ENCODE measurements around the gene SLAMF1.
"Not testable (repeated sequence)": the region's sequence is repeated elsewhere in the genome, so short reads cannot be mapped to it uniquely, and the experiment has no call there.

SLAMF1 gene, protein sequence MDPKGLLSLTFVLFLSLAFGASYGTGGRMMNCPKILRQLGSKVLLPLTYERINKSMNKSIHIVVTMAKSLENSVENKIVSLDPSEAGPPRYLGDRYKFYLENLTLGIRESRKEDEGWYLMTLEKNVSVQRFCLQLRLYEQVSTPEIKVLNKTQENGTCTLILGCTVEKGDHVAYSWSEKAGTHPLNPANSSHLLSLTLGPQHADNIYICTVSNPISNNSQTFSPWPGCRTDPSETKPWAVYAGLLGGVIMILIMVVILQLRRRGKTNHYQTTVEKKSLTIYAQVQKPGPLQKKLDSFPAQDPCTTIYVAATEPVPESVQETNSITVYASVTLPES

GRCh38 chr1:160646711-160647328, at the start of gene SLAMF1:
SLAMF1 (minus strand) TSS chr1:160647044; CDS start chr1:160646945, 99 bp downstream.
- DNase-seq (ENCODE audit: low read depth), result peak; percentile 53
- TF ChIP-seq, protein P1, sequence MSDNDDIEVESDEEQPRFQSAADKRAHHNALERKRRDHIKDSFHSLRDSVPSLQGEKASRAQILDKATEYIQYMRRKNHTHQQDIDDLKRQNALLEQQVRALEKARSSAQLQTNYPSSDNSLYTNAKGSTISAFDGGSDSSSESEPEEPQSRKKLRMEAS (IDR thresholded peaks at IDR 0.05; ENCODE audit: low read depth, low read length), result no peak
- TF ChIP-seq MYC (IDR thresholded peaks at IDR 0.05; ENCODE audit: low read depth, low read length) (no peak), POLR2A (IDR thresholded peaks at IDR 0.05; ENCODE audit: extremely low read depth, insufficient read length) (no peak)
- TF ChIP-seq, protein P2, sequence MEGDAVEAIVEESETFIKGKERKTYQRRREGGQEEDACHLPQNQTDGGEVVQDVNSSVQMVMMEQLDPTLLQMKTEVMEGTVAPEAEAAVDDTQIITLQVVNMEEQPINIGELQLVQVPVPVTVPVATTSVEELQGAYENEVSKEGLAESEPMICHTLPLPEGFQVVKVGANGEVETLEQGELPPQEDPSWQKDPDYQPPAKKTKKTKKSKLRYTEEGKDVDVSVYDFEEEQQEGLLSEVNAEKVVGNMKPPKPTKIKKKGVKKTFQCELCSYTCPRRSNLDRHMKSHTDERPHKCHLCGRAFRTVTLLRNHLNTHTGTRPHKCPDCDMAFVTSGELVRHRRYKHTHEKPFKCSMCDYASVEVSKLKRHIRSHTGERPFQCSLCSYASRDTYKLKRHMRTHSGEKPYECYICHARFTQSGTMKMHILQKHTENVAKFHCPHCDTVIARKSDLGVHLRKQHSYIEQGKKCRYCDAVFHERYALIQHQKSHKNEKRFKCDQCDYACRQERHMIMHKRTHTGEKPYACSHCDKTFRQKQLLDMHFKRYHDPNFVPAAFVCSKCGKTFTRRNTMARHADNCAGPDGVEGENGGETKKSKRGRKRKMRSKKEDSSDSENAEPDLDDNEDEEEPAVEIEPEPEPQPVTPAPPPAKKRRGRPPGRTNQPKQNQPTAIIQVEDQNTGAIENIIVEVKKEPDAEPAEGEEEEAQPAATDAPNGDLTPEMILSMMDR (IDR thresholded peaks at IDR 0.05; ENCODE audit: low read depth, low read length), result no peak

GRCh38 chr1:160692390-160692789, 45.5 kb upstream of the SLAMF1 start:
- TF ChIP-seq, protein P2 (IDR thresholded peaks at IDR 0.05; ENCODE audit: low read depth, low read length), result peak; percentile 14
- not testable (repeated sequence) for H3K4me3 ChIP-seq (ENCODE audit: low read depth, low read length); DNase-seq (ENCODE audit: low read depth)

More at GRCh38 chr1:160646711-160647328, at the start of gene SLAMF1:
- H3K4me3 ChIP-seq (ENCODE audit: low read depth, low read length), result no peak within 1 kb of the TSS

GRCh38 chr1:160685266-160685665, 38.4 kb upstream of the SLAMF1 start:
- TF ChIP-seq, protein P1 (IDR thresholded peaks at IDR 0.05; ENCODE audit: low read depth, low read length), result no peak
- TF ChIP-seq, protein P2 (IDR thresholded peaks at IDR 0.05; ENCODE audit: low read depth, low read length), result no peak
- TF ChIP-seq MYC (IDR thresholded peaks at IDR 0.05; ENCODE audit: low read depth, low read length) (no peak), POLR2A (IDR thresholded peaks at IDR 0.05; ENCODE audit: extremely low read depth, insufficient read length) (no peak)
- no peak for DNase-seq (ENCODE audit: low read depth)
- H3K4me3 ChIP-seq (ENCODE audit: low read depth, low read length), result no peak overlapping the region

GRCh38 chr1:160682983-160683865, 36.4 kb upstream of the SLAMF1 start:
- TF ChIP-seq, protein P2 (IDR thresholded peaks at IDR 0.05; ENCODE audit: low read depth, low read length), result no peak
- TF ChIP-seq, protein P1 (IDR thresholded peaks at IDR 0.05; ENCODE audit: low read depth, low read length), result no peak
- no peak for TF ChIP-seq POLR2A (IDR thresholded peaks at IDR 0.05; ENCODE audit: extremely low read depth, insufficient read length)
- TF ChIP-seq MYC (IDR thresholded peaks at IDR 0.05; ENCODE audit: low read depth, low read length), result no peak
- DNase-seq (ENCODE audit: low read depth), result peak; percentile 63
- no peak overlapping the region for H3K4me3 ChIP-seq (ENCODE audit: low read depth, low read length)

- DNase-seq (ENCODE audit: low read depth), result no peak
- TF ChIP-seq, protein P2 (IDR thresholded peaks at IDR 0.05; ENCODE audit: low read depth, low read length), result no peak
- TF ChIP-seq, protein P1 (IDR thresholded peaks at IDR 0.05; ENCODE audit: low read depth, low read length), result no peak
- H3K4me3 ChIP-seq (ENCODE audit: low read depth, low read length), result no peak overlapping the region
Observed at GRCh38 chr1:160681891-160682140, 35.0 kb upstream of the SLAMF1 start.
